NCI-H187 treated with DMSO at 0.1 percent for 48 hours (cell line): ENCODE data around the gene SLC6A9.

Source experiments
- DNase-seq: peaks from one replicate; lab custom pipeline; 2025; lab: John Stamatoyannopoulos, UW

The SLC6A9 gene

DNA sequence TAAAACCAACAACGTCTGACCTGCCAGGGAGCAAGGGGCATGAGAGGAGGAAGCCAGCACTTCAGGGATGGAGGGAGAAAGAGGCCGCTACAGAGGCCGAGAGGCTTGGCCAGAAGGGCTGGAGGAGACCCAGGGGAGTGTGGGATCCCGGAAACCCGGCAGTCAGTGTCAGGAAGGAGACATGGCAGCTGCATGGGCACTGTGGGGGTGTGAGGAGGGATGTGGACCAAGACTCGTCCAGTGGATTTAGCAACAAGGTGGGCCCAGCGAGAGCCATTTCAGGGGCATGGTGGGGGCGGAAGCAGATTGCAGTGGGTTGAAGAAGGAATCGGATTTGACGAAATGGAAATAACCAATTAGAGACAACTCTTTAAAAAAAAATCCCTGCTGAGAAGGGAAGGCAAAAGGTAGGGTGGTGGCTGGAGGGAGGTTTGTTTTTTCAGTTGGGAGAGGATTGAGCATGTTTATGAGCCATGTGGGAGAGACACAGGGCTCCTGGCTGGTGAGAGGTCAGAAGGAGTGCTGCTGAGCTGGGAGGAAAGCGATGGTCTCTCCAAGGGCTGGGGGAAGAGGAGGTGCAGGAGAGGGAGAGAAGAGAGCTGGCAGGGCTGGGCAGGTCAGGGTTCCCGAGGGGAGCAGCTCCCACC, 47.9 kb downstream of the SLC6A9 start:
- DNase-seq = no peak

DNA sequence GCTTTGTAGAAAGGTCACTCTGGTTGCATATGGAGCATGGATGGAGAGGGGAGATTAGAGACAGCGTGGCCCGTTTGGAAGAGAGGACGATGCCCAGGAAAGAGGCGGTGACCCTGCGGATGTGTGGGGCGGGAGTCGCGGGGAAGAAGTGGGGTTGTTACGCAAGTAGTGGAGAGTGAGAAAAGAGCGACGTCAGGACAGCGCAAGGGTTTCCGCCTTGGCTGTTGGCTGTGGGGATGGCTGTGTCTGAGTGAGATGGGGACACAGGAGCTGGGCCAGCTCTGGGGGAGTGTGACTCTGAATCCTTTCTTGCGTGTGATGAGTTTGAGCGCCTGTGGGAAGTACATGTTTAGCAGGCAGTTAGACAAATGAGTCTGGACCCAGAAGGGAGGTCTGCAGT, 48.5 kb downstream of the SLC6A9 start:
- no peak for DNase-seq

DNA sequence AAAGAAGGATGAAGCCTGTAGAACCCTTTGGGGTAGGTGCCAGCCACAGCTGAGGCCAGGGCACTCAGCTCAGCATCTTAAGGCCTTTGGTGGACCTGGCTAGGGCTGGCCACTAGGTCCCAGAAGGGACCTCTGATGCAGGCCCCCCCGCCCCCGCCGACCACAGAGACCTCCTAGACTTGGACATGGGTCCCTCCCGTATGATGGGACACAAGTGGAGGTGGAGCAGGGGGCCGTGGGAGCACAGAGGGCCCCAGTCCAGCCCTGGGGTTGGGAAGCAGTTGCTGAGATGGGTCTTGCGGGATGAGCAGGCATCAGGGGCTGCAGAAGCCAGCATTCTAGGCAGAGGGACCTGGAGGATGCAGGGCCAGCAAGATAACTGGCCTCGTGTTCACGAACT, 49.0 kb downstream of the SLC6A9 start:
- DNase-seq = no peak

- no peak for DNase-seq
Observed at GRCh38 chr1:43981636-43982035, 49.6 kb downstream of the SLC6A9 start.

GRCh38 chr1:43981135-43981491, 50.1 kb downstream of the SLC6A9 start:
- DNase-seq = no peak

DNA sequence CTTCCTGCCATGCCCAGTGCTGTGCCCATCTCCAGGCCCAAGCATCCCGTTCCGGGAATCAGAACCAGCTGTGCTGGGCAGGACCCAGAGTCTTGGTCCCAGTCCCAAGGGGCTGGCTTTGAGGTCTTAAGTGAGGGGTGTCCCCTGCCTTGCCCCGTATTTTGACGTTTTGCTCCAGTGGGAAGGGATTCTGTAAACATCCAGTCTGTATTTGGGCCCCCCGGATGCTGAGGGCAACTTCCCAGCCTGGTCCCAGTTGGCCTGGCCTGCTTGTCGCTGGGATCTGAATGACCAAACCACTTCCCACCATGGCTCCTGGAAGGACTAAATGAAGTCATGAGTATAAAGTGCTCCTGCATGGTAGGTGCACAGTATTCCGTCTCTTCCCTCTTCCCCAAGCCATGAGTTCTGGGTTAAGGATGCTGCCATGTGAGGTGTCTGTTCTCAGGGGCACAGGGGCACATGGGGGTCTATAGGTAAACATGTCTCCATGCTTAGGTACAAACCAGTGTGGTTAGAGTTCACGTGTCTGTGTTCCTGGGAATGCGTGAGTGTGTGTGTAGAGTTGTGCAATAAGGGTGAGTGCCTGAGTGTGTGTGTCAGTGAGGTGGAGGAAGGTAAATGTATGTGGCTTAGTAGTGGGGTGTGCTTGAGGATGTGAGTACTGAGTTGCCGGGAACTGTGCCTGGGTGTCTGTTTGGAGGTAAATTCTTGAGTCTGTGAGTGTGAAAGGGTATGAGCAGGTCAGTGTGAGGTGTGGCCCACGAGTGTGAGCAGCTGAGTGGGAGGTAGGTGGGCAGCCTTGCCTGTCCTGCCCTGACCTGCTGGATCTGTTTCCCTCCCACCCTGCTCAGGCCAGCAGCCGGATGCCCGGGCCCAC, 50.8 kb downstream of the SLC6A9 start:
- no peak for DNase-seq

DNA sequence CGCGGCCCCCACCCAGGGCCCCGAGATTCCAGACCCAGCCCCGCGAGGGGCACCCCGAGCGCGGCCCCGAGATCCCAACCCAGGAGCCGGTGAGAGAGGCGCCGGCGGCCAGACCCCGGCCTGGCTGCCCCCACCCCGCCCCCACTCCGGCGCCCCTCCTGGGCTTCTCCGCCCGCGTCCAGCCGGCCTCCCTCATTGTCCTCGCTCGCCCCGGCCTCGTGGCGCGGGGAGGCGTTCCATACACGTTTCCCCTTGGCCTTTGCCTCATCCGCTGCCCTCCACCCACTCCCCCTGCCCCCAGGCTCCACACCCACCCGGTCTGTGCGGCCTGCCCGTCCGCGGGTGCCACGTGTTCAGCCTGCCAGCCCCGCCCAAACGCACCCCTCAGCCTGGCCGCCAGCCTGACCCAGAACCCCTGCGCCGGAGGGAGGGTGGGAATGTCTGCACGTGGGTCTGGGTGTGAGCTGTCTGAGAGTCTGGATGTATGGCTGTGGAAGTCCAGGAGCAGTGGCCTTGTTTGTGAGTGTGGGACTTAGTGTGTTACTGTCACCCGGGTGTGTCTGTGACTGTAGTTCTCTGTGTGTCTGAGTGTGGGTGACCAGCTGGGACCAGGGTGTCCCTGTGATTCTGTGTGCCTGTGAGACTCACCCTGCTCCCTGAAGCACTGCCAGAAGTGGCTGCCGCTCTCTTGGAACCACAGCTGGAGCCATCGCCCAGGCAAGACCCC, 51.6 kb downstream of the SLC6A9 start:
- no peak for DNase-seq

- no peak for DNase-seq
Observed at GRCh38 chr1:43979261-43979527, 52.1 kb downstream of the SLC6A9 start.

- DNase-seq = no peak
Observed at GRCh38 chr1:43978551-43979260, 52.6 kb downstream of the SLC6A9 start, which contains the start of gene B4GALT2. TSS of gene B4GALT2 (plus strand) at chr1:43979210. CDS start at chr1:43981161, 1,951 bp downstream.

DNA sequence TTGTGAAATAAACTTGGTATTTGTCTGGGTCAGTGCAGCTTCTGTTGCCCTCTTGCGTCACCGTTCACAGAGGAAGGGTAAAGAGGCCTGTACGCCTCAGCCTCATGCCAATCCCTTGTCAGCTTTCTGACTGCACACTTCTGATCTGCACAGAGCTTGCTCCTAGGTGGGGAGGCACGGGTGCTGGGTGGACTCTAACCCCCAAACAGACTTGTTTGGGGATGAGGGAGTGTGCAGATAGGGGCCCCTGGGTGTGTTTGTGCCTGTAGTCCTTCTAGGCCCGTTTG, 53.1 kb downstream of the SLC6A9 start:
- no peak for DNase-seq

GRCh38 chr1:43977376-43978263, 53.6 kb downstream of the SLC6A9 start:
- DNase-seq = no peak

GRCh38 chr1:43976890-43977289, 54.4 kb downstream of the SLC6A9 start:
- no peak for DNase-seq

- DNase-seq = no peak
Observed at GRCh38 chr1:43976045-43976444, 55.2 kb downstream of the SLC6A9 start.

DNA sequence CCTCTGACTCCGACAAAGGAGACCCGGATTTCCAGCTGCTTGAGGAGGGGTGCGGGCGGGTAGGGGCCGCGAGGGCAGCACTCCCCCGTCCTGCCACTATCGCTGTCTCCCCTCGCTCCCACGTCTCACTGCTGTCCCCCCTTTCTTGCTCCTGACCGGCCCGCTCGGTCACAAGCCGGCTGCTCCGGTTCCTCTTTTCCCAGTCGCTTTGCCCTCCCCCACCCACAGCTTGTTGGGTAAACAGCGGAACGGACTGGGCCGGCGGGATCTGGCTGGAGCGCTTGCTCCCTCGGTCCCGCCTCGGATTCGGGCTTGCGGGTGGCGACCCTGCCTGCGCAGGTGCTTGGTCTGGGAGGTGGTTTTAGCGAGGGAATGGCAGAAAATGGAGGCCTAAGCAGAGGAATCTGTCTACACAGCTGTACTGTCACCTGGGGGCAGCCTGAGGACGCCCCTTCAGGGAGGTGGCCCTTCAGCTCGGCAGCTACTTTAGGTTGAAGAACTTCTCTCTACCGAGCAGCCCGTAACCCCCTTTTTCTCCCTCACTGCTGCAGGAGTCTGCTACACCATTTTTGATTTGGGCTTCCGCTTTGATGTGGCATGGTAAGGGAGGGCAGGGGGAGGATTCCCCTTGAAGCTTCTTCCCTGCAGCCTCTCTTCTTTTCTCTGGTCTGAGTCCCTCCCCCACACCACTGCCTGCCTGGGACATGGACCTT, 55.9 kb downstream of the SLC6A9 start:
- no peak for DNase-seq

DNA sequence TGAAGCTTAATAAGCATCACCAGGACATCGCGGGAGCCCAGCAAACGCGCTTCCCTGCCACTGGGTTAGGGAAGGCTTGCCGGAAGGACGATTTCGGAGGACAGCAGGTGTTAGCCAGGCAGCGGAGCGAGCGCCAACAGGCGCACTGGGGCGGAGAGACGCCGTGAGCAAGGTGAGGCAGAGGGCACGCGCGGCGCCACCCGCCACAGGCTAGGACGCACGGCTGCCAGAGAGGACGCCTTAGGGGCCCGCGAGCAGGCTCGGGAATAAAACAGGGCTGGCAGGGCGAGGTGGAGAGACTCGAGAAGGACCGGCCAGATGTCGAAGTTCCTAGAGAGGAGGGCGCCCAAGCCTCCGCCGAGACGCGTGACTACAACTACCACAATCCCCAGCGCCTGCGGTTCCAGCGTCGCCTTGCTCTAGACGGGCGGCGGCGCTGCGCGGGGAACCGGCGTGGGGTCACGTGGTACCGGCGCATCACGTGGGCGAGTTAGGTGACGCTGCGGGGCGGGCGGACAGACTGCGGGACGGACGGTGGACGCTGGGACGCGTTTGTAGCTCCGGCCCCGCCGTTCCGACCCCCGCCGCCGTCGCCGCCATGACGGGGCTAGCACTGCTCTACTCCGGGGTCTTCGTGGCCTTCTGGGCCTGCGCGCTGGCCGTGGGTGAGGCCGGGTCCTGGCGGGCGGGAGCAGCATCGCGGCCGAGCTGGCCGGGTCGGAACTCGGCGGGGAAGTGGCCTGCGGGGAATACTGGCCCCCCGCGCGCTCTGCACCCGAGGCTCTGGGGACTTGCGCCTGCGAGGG, 56.6 kb downstream of the SLC6A9 start, which contains the start of gene ATP6V0B:
Gene ATP6V0B (plus strand): TSS at position 518 of the 806 bp plus-strand sequence. CDS start 81 bp downstream, at position 599.
- peak; percentile 83 for DNase-seq

DNA sequence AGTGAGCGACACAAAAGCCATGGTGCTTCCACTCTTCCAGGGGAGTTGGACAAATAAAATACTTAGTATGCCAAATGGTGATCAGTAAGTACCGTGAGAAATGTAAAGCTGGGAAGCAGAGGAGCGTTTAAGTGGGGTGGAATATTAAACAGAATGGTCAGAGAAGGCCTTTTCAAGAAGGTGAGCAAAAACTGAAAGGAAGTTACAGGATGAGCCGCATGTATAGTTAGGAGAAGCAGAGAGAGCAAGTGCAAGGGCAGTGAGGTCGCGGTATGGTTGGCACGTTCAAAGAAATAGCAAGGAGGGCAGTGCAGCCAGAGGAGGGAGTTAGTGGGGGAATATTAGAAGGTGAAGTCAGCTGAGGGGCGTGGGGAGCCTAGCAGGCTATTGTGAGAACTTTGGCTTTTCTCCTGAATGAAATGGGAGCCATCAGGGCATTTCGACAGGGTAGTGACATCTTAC, 57.2 kb downstream of the SLC6A9 start:
- no peak for DNase-seq

- no peak for DNase-seq
Observed at GRCh38 chr1:43971336-43971980, 59.8 kb downstream of the SLC6A9 start.

DNA sequence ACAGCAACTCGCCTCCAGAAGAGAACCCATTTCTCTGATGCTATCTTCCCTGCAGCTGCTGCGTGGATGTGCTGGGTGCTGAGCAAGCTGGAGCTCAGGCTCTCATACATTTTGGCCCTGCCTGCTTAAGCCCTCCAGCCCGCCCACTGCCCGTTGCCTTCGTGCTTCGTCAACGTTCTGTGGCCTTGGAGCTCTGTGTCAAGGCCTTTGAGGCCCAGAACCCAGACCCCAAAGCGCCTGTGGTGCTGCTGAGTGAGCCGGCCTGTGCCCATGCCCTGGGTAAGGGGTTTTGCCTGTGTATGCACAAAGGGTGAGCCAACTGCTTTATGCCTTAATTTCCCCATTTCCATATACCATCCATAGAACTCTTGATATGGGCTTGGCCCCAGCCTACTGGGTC, 60.4 kb downstream of the SLC6A9 start:
- DNase-seq = no peak

GRCh38 chr1:43970502-43970901, 60.8 kb downstream of the SLC6A9 start:
- no peak for DNase-seq
